Breast epithelium (tissue), 3 donors: ENCODE measurements around the gene CFAP68.
A peak's percentile ranks its signal among the peaks of the same experiment; 100 is the strongest.

Source experiments
- POLR2A ChIP-seq: fragments of 450-650 bp; IDR thresholded peaks from one replicate; pipeline ENCODE4 v1.6.1; 2016; ENCODE audit warnings: antibody characterized with exemption, mild to moderate bottlenecking, moderate library complexity
- POLR2AphosphoS5 ChIP-seq, 3 donors: sonication (generic); formaldehyde crosslinking; IDR thresholded peaks; one replicate each; pipeline ENCODE4 v1.6.1; 2017; ENCODE audit warnings: antibody characterized with exemption in 3 of 3
- TF ChIP-seq, protein P1 (sequence below), 3 donors: fragments of 450-650 bp; IDR thresholded peaks; one replicate each; pipeline ENCODE4 v1.5.1; 2016 to 2017; ENCODE audit warnings: antibody characterized with exemption in 3 of 3, mild to moderate bottlenecking in 3 of 3, moderate library complexity in 3 of 3

DNA sequence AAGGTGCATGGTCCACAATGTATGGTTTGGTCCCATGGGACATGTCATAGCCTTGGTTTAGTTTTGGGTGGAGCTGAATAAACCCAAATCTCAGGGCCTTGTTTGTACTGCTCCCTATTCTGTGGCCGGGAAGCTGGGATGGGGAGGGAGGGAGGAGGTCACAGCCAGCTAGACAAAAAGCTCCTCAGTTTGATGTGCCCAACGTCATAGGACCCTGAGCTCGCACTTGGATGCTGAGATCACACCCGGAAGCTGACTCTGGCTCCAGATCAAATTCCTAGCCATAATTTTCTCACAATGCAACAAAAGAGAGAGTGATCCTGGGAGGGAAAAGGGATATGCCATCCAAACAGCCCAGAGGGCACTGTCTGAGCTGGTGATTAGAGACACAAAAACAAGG is 34.7 kb downstream of the CFAP68 start:
- TF ChIP-seq POLR2AphosphoS5 (IDR thresholded peaks at IDR 0.05) (peak in 1 of 3 donors; percentile 53), POLR2A (no peak)
- TF ChIP-seq, protein P1, sequence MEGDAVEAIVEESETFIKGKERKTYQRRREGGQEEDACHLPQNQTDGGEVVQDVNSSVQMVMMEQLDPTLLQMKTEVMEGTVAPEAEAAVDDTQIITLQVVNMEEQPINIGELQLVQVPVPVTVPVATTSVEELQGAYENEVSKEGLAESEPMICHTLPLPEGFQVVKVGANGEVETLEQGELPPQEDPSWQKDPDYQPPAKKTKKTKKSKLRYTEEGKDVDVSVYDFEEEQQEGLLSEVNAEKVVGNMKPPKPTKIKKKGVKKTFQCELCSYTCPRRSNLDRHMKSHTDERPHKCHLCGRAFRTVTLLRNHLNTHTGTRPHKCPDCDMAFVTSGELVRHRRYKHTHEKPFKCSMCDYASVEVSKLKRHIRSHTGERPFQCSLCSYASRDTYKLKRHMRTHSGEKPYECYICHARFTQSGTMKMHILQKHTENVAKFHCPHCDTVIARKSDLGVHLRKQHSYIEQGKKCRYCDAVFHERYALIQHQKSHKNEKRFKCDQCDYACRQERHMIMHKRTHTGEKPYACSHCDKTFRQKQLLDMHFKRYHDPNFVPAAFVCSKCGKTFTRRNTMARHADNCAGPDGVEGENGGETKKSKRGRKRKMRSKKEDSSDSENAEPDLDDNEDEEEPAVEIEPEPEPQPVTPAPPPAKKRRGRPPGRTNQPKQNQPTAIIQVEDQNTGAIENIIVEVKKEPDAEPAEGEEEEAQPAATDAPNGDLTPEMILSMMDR (IDR thresholded peaks at IDR 0.05) = no peak
